HEK293T (cell line): ENCODE results near the gene PRG2.

ENCODE experiments used
- CTCF ChIA-PET: fragments of 350-600 bp; formaldehyde crosslinking; extraction: SDS; loops from one replicate; lab custom pipeline; 2021; ENCODE audit warnings: antibody characterized with exemption, inconsistent platforms; lab: Yijun Ruan, JAX
- POLR2A ChIA-PET: fragments of 350-600 bp; formaldehyde crosslinking; extraction: SDS; loops from one replicate; lab custom pipeline; 2020; ENCODE audit warnings: antibody characterized with exemption, inconsistent platforms; lab: Yijun Ruan, JAX
- DNase-seq: peaks from one replicate; pipeline ENCODE4 v3.0.0; 2012; ENCODE audit warnings: mixed read lengths; ENCODE audit errors: extremely low spot score
- ARNT ChIP-seq: fragments of 450-650 bp; IDR thresholded peaks from 2 replicates; pipeline ENCODE4 v1.6.1; 2017; ENCODE audit warnings: mild to moderate bottlenecking
- BHLHE40 ChIP-seq: fragments of 450-650 bp; IDR thresholded peaks from 2 replicates; pipeline ENCODE4 v1.6.1; 2016; ENCODE audit warnings: mild to moderate bottlenecking, moderate library complexity, borderline replicate concordance
- CTBP1 ChIP-seq: fragments of 450-650 bp; IDR thresholded peaks from 2 replicates; pipeline ENCODE4 v1.6.1; 2016; ENCODE audit warnings: borderline replicate concordance
- ELF4 ChIP-seq: fragments of 450-650 bp; IDR thresholded peaks from 2 replicates; pipeline ENCODE4 v1.6.1; 2017; ENCODE audit warnings: antibody characterized with exemption
- FOXA1 ChIP-seq: fragments of 450-650 bp; IDR thresholded peaks from 2 replicates; pipeline ENCODE4 v1.6.1; 2016; ENCODE audit warnings: mild to moderate bottlenecking
- FOXK2 ChIP-seq: fragments of 450-650 bp; IDR thresholded peaks from 2 replicates; pipeline ENCODE4 v1.6.1; 2016; ENCODE audit warnings: mild to moderate bottlenecking
- FOXM1 ChIP-seq: fragments of 450-650 bp; IDR thresholded peaks from 2 replicates; pipeline ENCODE4 v1.6.1; 2017; ENCODE audit warnings: mild to moderate bottlenecking, borderline replicate concordance
- HDGF ChIP-seq: fragments of 450-650 bp; IDR thresholded peaks from 2 replicates; pipeline ENCODE4 v1.6.1; 2017; ENCODE audit warnings: antibody characterized with exemption, borderline replicate concordance
- L3MBTL2 ChIP-seq: fragments of 450-650 bp; conservative IDR thresholded peaks from 2 replicates; pipeline ENCODE4 v1.6.1; 2016; ENCODE audit warnings: mild to moderate bottlenecking
- LEF1 ChIP-seq: fragments of 450-650 bp; IDR thresholded peaks from 2 replicates; pipeline ENCODE4 v1.6.1; 2017; ENCODE audit warnings: mild to moderate bottlenecking, borderline replicate concordance
- NFRKB ChIP-seq: fragments of 450-650 bp; IDR thresholded peaks from 2 replicates; pipeline ENCODE4 v1.6.1; 2016; ENCODE audit warnings: mild to moderate bottlenecking, moderate library complexity
- PKNOX1 ChIP-seq: fragments of 450-650 bp; IDR thresholded peaks from 2 replicates; pipeline ENCODE4 v1.6.1; 2016
- SP1 ChIP-seq: fragments of 450-650 bp; IDR thresholded peaks from 2 replicates; pipeline ENCODE4 v1.6.1; 2017
- SUZ12 ChIP-seq: fragments of 450-650 bp; IDR thresholded peaks from 2 replicates; pipeline ENCODE4 v1.6.1; 2016; ENCODE audit warnings: mild to moderate bottlenecking
- TARDBP ChIP-seq: fragments of 450-650 bp; IDR thresholded peaks from 2 replicates; pipeline ENCODE4 v1.6.1; 2016
- ZNF384 ChIP-seq: fragments of 450-650 bp; IDR thresholded peaks from 2 replicates; pipeline ENCODE4 v1.6.1; 2016

The PRG2 gene

GRCh38 chr11:57357856-57358255 is 32.6 kb downstream of the PRG2 start:
- no peak for TF ChIP-seq NFRKB
- no peak for TF ChIP-seq CTBP1
- TF ChIP-seq FOXM1, result no peak

GRCh38 chr11:57357310-57357709 is 33.1 kb downstream of the PRG2 start:
- no peak for TF ChIP-seq FOXA1
- TF ChIP-seq PKNOX1, result no peak
- TF ChIP-seq CTBP1, result no peak
- no peak for TF ChIP-seq FOXK2
- TF ChIP-seq TARDBP, result no peak
- no peak for TF ChIP-seq BHLHE40
- no peak for TF ChIP-seq FOXM1
- TF ChIP-seq L3MBTL2, result no peak
- no peak for TF ChIP-seq ZNF384
- TF ChIP-seq HDGF, result no peak
- TF ChIP-seq ELF4, result no peak
- no peak for TF ChIP-seq SUZ12
- no peak for TF ChIP-seq SP1
- no peak for TF ChIP-seq ARNT
- TF ChIP-seq LEF1, result no peak
- no peak for TF ChIP-seq NFRKB
- DNase-seq, result no peak
- POLR2A ChIA-PET, result no interaction called here
- CTCF ChIA-PET, result no interaction called here

More at GRCh38 chr11:57357856-57358255, 32.6 kb downstream of the PRG2 start:
- DNase-seq, result no peak
- ChIA-PET POLR2A (no interaction called here), CTCF (no interaction called here)

- TF ChIP-seq SUZ12, result no peak
- TF ChIP-seq FOXK2, result no peak
- TF ChIP-seq FOXA1, result no peak
- TF ChIP-seq L3MBTL2, result no peak
- TF ChIP-seq ELF4, result no peak
- DNase-seq, result no peak
- ChIA-PET CTCF (interaction anchor here (0.7 kb wide), 1 partner anchor 464 kb away, joined by 4 read pairs; no protein-coding TSS in a partner anchor), POLR2A (no interaction called here)
These were observed 34.2 kb downstream of the PRG2 start for GRCh38 chr11:57356268-57356667.

- POLR2A ChIA-PET, result no interaction called here
These were observed 35.8 kb downstream of the PRG2 start for GRCh38 chr11:57354699-57355098.

GRCh38 chr11:57353852-57354251 is 36.6 kb downstream of the PRG2 start:
- POLR2A ChIA-PET, result interaction anchor here (1.1 kb wide), 1 partner anchor 18 kb away, joined by 3 read pairs; the partner anchor contains the start of gene SSRP1
- CTCF ChIA-PET, result interaction anchor here (0.6 to 1.2 kb wide), 2 partner anchors 14 to 39 kb away, joined by 3 to 4 read pairs; no protein-coding TSS in a partner anchor
- TF ChIP-seq ZNF384, result no peak
- TF ChIP-seq CTBP1, result no peak
- TF ChIP-seq ELF4, result no peak
- no peak for TF ChIP-seq BHLHE40
- no peak for TF ChIP-seq L3MBTL2
- TF ChIP-seq FOXM1, result no peak
- no peak for DNase-seq

More at GRCh38 chr11:57354699-57355098, 35.8 kb downstream of the PRG2 start:
- TF ChIP-seq CTBP1 (no peak), ARNT (no peak), HDGF (no peak), SP1 (no peak), NFRKB (no peak), FOXK2 (no peak), PKNOX1 (no peak), SUZ12 (no peak), TARDBP (no peak), BHLHE40 (no peak), FOXA1 (no peak), FOXM1 (no peak)
- CTCF ChIA-PET, result no interaction called here
- no peak for DNase-seq

GRCh38 chr11:57353446-57353845 is 37.0 kb downstream of the PRG2 start:
- ChIA-PET POLR2A (interaction anchor here (1.1 kb wide), 1 partner anchor 18 kb away, joined by 3 read pairs; the partner anchor contains the start of gene SSRP1), CTCF (interaction anchor here (0.6 to 1.2 kb wide), 2 partner anchors 13 to 39 kb away, joined by 3 to 4 read pairs; no protein-coding TSS in a partner anchor)
- DNase-seq, result no peak
- TF ChIP-seq FOXK2 (no peak), CTBP1 (no peak), ELF4 (no peak), LEF1 (no peak), SUZ12 (no peak), SP1 (no peak), L3MBTL2 (no peak)

- TF ChIP-seq LEF1 (no peak), SP1 (no peak), FOXK2 (no peak), HDGF (no peak), L3MBTL2 (no peak), FOXA1 (no peak), ZNF384 (no peak), CTBP1 (no peak), SUZ12 (no peak), BHLHE40 (no peak), ARNT (no peak), ELF4 (no peak), FOXM1 (no peak), TARDBP (no peak), NFRKB (no peak), PKNOX1 (no peak)
- ChIA-PET CTCF (interaction anchor here (1.2 kb wide), 1 partner anchor 13 kb away, joined by 3 read pairs; no protein-coding TSS in a partner anchor), POLR2A (interaction anchor here (1.1 kb wide), 1 partner anchor 18 kb away, joined by 3 read pairs; the partner anchor contains the start of gene SSRP1)
These were observed 37.4 kb downstream of the PRG2 start for GRCh38 chr11:57353036-57353435.

More at GRCh38 chr11:57353036-57353435, 37.4 kb downstream of the PRG2 start:
- no peak for DNase-seq
